Stimulated activated CD4-positive, alpha-beta T cell treated with anti-CD3 and anti-CD28 coated beads, Interleukin-15, amount 100 ng/mL, for 24 hours (primary cell): ENCODE data around the gene UBE2O.

Source experiments
- DNase-seq: peaks from one replicate; pipeline ENCODE4 v3.0.0-alpha.2; 2020

Gene UBE2O

DNA sequence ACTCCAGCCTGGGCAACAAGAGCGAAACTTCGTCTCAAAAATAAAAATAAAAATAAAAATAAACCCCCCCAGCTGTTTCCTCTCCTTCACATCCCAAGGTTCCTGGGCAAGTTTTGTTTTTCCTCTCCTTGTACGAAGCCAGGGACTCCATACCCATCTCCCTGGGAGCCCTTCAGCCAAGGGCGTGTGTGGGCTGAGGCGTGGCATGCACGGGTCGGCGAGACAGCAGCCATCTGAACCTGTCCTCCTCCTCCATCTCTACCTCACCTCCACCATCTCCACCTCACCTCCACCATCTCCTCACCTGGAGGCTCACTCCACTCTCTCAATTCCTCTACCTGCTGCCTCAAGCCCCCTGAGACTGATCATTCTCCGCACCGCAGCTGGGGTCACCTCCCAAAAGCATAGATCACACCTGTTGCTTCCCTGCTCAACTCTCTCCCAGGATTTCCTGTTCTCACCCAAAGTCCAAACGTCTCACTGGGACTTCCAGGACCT lies 31.3 kb upstream of the UBE2O start:
- DNase-seq, result no peak

- no peak for DNase-seq
Measured at GRCh38 chr17:76481071-76481655, 28.2 kb upstream of the UBE2O start.

DNA sequence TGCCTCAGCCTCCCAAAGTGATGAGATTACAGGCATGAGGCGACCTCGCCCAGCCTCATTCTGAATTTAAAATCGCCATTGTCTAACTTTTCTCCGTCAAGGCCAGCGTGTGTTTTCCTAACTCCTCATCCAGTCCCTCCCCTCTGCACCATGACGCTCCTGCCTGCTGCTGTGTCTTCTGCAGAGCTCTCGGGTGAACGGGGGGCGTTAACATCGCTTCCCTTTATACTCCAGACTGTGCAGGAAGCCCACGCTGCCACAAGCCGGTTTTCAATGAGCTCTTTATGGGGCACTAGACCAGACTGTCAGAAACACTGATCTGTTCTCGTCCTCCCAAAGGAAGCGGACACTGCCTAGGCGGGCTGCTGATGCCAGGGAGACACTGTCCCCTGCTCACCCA lies 27.7 kb upstream of the UBE2O start:
- no peak for DNase-seq

DNA sequence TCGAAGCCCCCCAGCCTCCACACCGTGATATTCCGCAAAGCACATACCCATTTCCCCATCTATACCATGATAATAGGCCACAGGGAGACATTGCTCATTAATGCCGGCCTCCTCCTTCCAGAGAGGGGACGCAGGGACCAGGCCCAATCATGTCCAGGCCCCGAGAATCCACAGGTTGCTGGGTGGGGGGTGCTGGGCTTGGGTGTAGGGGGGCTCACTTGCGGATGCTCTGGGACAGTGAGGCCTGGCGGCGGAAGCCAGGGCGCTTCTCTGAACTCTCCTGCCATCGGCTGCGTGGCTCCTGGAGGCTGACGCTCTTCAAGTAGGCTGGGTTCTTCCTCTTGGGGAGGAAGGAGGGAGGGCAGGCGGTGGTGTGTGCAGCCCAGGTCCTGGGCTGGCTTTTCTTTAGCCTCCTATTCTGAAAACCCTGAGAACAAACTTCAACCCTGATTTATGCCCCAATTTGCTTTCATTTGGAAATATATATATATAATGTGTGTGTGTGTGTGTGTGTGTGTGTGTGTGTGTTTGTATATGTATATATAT lies 26.6 kb upstream of the UBE2O start:
- DNase-seq, result no peak

DNA sequence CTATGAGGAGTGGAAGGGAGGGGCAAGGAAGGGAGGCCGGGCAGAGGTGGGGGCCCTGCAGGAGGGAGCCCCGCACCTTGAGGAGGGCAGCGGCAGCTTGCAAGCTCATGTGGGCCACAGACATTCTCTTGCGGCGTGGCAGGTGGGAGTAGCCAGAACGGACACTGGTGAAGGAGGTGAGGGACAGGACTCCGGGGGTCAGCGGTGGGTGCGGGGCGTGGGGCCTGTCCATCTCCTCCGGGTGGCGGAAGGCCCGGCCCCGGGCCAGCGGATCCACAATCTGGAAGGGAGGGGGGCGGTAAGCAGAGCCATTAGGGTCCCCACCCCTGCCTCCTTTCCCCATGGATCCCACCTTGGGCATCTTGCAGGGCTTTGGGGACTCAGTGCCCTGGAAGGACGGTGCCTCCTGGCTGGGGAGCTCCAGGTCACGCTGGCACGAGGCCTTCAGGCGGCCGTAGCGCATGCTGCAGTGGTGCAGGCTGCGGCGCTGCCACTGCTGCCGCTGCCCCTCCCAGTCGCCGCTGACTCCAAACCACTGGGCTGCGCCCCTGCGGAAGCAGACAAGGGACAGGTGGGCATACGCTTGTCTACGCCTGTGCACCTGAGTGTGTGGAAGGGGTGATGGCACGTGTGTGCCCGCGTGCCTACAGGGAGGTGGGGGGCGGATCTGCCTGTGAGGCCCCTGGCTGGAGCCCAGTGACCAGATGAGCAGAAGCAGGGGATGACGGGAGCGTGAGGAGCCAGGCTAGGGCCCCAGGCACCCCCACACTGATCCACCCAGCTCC lies 26.0 kb upstream of the UBE2O start:
- DNase-seq, result no peak

- DNase-seq, result no peak
Measured at GRCh38 chr17:76478097-76478496, 25.1 kb upstream of the UBE2O start.

GRCh38 chr17:76477576-76477975 lies 24.6 kb upstream of the UBE2O start:
- DNase-seq, result no peak

DNA sequence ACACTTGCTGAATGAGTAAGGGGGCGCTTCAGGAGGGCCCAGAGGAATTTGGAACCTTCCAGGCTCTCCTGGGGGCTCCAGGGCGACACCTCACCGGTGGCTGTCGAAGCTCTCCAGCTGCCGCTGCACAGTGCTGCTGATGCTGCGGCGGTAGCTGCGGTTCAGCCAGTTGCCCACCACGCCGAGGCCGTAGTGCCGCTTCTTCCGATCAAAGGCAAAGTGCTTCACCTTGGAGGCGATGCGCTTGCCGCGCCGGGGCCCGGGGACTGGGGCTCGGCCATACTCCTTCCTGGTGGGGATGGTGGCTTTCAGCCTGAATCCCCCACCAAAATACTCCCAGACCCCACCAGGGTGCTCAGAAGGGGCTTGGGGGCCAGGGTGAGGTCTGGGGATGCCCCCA lies 23.8 kb upstream of the UBE2O start:
- no peak for DNase-seq

DNA sequence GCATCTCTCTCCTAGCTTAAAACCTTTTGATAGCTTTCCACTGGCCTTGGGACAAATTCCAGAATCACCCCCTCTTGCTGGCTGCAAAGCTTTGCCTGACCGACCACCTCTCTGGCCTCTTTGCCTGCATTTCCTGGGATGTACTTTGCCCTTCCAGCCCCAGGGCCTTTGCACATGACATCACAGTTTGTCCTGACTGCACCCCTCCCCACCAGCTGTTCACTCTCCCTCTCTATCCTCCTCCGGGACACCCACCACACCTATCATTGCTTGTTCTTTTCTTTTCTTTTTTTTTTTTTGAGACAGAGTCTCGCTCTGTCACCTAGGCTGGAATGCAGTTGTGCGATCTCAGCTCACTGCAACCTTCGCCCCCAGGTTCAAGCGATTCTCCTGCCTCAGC lies 22.4 kb upstream of the UBE2O start:
- DNase-seq, result no peak

DNA sequence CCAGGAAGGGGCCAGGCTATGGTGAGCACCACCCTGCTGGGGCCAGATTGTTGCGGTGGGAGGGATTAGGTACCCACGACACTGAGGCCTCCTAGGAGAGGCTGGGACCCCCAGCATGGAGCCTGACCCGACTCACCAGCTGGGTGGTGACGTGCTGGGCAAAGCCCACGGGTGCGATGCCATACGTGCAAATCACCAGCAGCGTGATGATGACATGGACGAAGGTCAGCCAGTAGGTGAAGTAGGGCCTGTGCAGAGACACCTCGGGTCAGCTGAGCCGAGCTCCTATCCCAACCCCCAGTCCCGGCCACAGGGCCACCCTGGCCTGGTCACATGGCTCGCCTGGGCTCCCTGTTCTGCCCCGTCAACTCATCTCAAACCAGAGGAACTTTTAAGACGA lies 21.9 kb upstream of the UBE2O start:
- no peak for DNase-seq

- DNase-seq, result no peak
Measured at GRCh38 chr17:76474238-76474637, 21.3 kb upstream of the UBE2O start.

DNA sequence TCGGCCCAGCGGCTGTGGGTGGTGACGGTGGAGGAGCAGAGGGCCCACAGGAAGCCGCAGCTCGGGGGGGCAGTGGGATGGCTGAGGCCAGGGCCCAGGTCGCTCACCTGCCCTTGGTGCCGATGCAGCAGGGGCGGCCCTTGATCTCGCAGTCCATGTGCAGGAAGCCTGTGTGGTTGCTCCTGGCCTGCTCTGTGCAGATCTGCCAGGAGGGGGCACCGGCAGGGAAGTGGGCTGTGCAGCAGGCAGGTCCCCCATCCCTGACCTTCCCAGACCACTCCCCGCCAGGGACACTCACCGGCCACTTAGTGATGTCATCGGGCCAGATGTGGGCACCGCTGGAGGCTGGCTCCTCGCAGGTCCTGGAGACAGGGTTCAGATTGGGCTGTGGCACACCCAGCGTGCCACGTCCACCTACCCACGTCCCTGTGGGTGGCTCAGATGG lies 20.6 kb upstream of the UBE2O start:
- DNase-seq, result peak; percentile 23

- no peak for DNase-seq
Measured at GRCh38 chr17:76472726-76473125, 19.8 kb upstream of the UBE2O start.

DNA sequence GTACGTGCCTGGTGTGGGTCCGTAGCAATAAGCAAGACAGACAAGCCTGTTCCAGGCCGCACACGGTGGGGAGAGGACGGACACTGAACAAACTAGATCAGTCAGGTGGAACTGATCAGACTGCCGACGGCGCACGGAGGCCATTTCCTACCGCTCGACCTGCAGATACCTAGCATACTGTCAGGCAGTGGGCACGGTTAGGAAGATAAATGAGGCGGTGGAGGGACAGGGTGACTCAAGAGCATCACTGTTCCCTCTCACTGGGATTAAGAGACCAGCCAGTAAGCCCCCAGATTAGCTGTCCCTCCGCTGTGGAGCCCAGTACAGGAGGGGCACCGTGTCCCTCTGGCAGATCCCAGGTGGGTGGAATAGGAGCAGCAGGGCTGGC lies 19.3 kb upstream of the UBE2O start:
- no peak for DNase-seq

- no peak for DNase-seq
Measured at GRCh38 chr17:76471498-76472257, 18.7 kb upstream of the UBE2O start.

- no peak for DNase-seq
Measured at GRCh38 chr17:76469991-76470739, 17.2 kb upstream of the UBE2O start.

GRCh38 chr17:76469076-76469990 lies 16.4 kb upstream of the UBE2O start:
- DNase-seq, result no peak

DNA sequence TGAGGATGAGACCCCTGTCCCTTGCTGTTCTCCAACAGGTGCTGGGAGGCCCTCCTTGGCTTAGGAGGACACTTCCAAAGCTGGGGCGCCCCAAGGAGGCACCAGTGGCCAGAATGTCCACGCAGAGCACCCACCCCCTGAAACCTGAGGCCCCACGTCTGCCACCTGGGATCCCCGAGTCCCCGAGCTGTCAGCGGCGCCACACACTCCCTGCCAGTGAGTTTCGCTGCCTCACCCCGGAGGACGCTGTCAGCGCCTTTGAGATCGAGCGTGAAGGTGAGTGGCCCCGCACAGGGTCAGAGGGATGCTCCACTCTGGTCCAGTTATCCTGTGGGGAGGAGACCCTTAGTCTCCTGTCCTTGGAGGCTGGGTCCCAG lies 15.7 kb upstream of the UBE2O start:
- DNase-seq, result no peak

- no peak for DNase-seq
Measured at GRCh38 chr17:76467809-76468633, 15.1 kb upstream of the UBE2O start.

GRCh38 chr17:76467366-76467765 lies 14.4 kb upstream of the UBE2O start, which contains the start of gene AANAT:
Gene AANAT (plus strand): TSS chr17:76467603. CDS start chr17:76468747, 1,144 bp downstream.
- DNase-seq, result no peak

- DNase-seq, result no peak
Measured at GRCh38 chr17:76466775-76467130, 13.8 kb upstream of the UBE2O start.
